Activated T-cell treated with anti-CD3 and anti-CD28 coated beads, Interleukin-2, amount 50 U/mL, for 72 hours (primary cell): ENCODE results near the gene PTBP1. TPM values are rescaled to one million over a fixed set of nuclear protein-coding genes. Genes with fewer than 3 reads are reported as not detected.

Experiments
- ATAC-seq, 2 donors: fragments of 150-1000 bp; cut with Tn5 transposase; replicated peaks in 1 of 2; 2 replicates each; pipeline ENCODE4 v1.10.0; 2021; ENCODE audit warnings: moderate library complexity in 2 of 2, mild to moderate bottlenecking in 1 of 2
- DNase-seq, 2 donors: peaks; one replicate each; pipeline ENCODE4 v3.0.0; 2021 to 2022; ENCODE audit warnings: mixed read lengths in 1 of 2
- H3K27ac Mint-ChIP-seq: one replicate; pipeline ENCODE4 v1.8.0; 2022; ENCODE audit warnings: mild to moderate bottlenecking, moderate library complexity, mixed read lengths
- H3K27me3 Mint-ChIP-seq: one replicate; pipeline ENCODE4 v1.8.0; 2022; ENCODE audit warnings: low read depth, mixed read lengths
- H3K36me3 Mint-ChIP-seq, 2 donors: one replicate each; pipeline ENCODE4 v1.8.0; 2022; ENCODE audit warnings: mixed read lengths in 2 of 2, mild to moderate bottlenecking in 1 of 2; ENCODE audit not compliant: insufficient read depth in 2 of 2
- H3K4me1 Mint-ChIP-seq: one replicate; pipeline ENCODE4 v1.8.0; 2022; ENCODE audit warnings: low read depth, mixed read lengths
- H3K4me3 Mint-ChIP-seq, 2 donors: one replicate each; pipeline ENCODE4 v1.8.0; 2022; ENCODE audit warnings: mild to moderate bottlenecking in 2 of 2, mixed read lengths in 2 of 2, moderate library complexity in 2 of 2
- H3K9me3 Mint-ChIP-seq, 2 donors: one replicate each; pipeline ENCODE4 v1.8.0; 2022; ENCODE audit warnings: mixed read lengths in 2 of 2
- total RNA-seq, 2 donors: library from RNA; stranded (reverse); gene quantifications; one replicate each; pipeline ENCODE4 v1.2.3, GENCODE V29; 2022

Gene PTBP1
- total RNA-seq, 2 donors from 2014 or later, result 515 to 611 TPM

DNA sequence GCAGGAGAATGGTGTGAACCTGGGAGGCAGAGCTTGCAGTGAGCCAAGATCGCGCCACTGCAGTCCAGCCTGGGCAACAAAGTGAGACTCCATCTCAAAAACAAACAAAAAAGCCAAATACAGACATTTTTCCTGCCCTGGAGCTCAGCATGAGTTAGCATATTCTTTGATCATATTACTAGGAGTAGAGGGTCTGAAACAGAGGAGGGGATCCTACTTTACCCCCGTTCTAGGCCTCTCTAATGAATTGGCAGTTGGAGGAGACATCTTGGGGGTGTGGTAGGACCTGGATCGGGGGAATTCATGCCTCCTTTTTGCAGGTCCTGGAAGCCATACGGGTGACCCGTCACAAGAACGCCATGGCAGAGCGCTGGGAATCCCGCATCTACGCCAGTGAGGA, 34.1 kb upstream of the PTBP1 start:
- peaks cover 8% of the 10 kb centered on the region for H3K27me3 Mint-ChIP-seq
- peaks cover 2 to 3% of the 10 kb centered on the region in 2 donors for H3K9me3 Mint-ChIP-seq
- no peaks in the 10 kb centered on the region for H3K4me1 Mint-ChIP-seq

DNA sequence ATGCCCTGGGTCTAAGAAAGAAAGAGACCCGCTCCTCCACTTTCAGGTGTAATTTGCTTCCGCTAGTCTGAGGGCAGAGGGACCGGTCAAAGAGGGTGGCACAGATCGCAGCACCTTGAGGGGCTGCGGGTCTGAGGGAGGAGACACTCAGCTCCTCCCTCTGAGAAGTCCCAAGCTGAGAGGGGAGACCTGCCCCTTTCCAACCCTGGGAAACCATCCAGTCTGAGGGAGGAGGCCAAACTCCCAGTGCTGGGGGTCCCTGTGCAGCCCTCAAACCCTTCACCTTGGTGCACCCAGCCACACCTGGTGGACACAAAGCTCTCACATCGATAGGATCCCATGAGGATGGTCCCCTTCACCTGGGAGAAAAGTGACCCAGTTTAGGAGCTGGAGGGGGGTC, 33.4 kb upstream of the PTBP1 start:
- Mint-ChIP-seq H3K4me1 (no peaks in the 10 kb centered on the region), H3K9me3 (peaks cover 2 to 3% of the 10 kb centered on the region in 2 donors), H3K36me3 (peaks cover 2 to 3% of the 10 kb centered on the region in 2 donors), H3K27ac (no peak overlapping the region), H3K27me3 (peaks cover 8% of the 10 kb centered on the region), H3K4me3 (no peak overlapping the region)
- DNase-seq (no peak), ATAC-seq (no peak)

More for the DNA sequence above, 34.1 kb upstream of the PTBP1 start:
- no peak overlapping the region for H3K27ac Mint-ChIP-seq
- ATAC-seq, result no peak
- peaks cover 3 to 4% of the 10 kb centered on the region in 2 donors for H3K36me3 Mint-ChIP-seq
- no peak for DNase-seq
- no peak overlapping the region for H3K4me3 Mint-ChIP-seq

GRCh38 chr19:764301-764700, 33.0 kb upstream of the PTBP1 start:
- no peak overlapping the region for H3K4me3 Mint-ChIP-seq
- peaks cover 2 to 3% of the 10 kb centered on the region in 2 donors for H3K9me3 Mint-ChIP-seq
- peaks cover 2 to 3% of the 10 kb centered on the region in 2 donors for H3K36me3 Mint-ChIP-seq
- H3K4me1 Mint-ChIP-seq, result no peaks in the 10 kb centered on the region
- H3K27ac Mint-ChIP-seq, result no peak overlapping the region
- peaks cover 8% of the 10 kb centered on the region for H3K27me3 Mint-ChIP-seq
- DNase-seq (no peak), ATAC-seq (no peak)

GRCh38 chr19:765179-765738, 32.0 kb upstream of the PTBP1 start:
- H3K4me3 Mint-ChIP-seq, result no peak overlapping the region

GRCh38 chr19:768424-768823, 28.8 kb upstream of the PTBP1 start:
- Mint-ChIP-seq H3K27ac (no peak overlapping the region), H3K36me3 (no peaks in the 10 kb centered on the region), H3K9me3 (no peaks in the 10 kb centered on the region), H3K4me1 (peaks cover 5% of the 10 kb centered on the region), H3K4me3 (no peak overlapping the region), H3K27me3 (peaks cover 8% of the 10 kb centered on the region)
- ATAC-seq (no peak), DNase-seq (no peak)

More at GRCh38 chr19:765179-765738, 32.0 kb upstream of the PTBP1 start:
- Mint-ChIP-seq H3K4me1 (peaks cover 1% of the 10 kb centered on the region), H3K27me3 (peaks cover 8% of the 10 kb centered on the region), H3K27ac (no peak overlapping the region), H3K36me3 (no peaks in the 10 kb centered on the region), H3K9me3 (peaks cover 0 to 2% of the 10 kb centered on the region in 2 donors)
- ATAC-seq, result no peak
- DNase-seq, result no peak

DNA sequence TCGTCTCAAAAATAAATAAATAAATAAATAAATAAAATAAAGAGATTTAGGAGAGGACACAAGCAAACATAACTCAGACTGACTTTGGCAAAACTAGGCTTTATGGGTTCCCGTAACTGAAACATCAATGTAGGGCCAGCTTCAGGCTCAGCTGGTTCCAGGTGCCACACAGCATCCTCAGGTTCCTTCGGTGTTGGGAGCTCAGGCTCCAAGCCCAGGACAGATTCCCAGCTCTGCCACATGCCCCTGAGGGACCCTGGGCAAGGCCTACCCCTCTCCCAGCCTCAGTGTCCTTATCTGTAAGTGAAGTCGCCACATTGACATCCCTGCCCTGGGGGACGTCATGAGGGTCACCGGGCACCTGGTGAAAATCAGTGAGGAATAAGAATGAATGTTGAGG, 27.6 kb upstream of the PTBP1 start:
- Mint-ChIP-seq H3K36me3 (no peaks in the 10 kb centered on the region), H3K27me3 (peaks cover 8% of the 10 kb centered on the region), H3K9me3 (no peaks in the 10 kb centered on the region), H3K4me1 (peaks cover 5% of the 10 kb centered on the region), H3K4me3 (no peak overlapping the region), H3K27ac (no peak overlapping the region)
- DNase-seq (no peak), ATAC-seq (no peak)

GRCh38 chr19:771332-771785, 25.9 kb upstream of the PTBP1 start:
- Mint-ChIP-seq H3K27me3 (peaks cover 8% of the 10 kb centered on the region), H3K36me3 (no peaks in the 10 kb centered on the region), H3K9me3 (no peaks in the 10 kb centered on the region), H3K27ac (no peak overlapping the region), H3K4me3 (no peak overlapping the region), H3K4me1 (peaks cover 5% of the 10 kb centered on the region)
- peak; percentile 14 to 42 for DNase-seq
- ATAC-seq, result peak in 1 of 2 donors; percentile 40

GRCh38 chr19:772063-772462, 25.2 kb upstream of the PTBP1 start:
- Mint-ChIP-seq H3K4me1 (peaks cover 5% of the 10 kb centered on the region), H3K9me3 (no peaks in the 10 kb centered on the region), H3K27me3 (peaks cover 3% of the 10 kb centered on the region), H3K27ac (no peak overlapping the region), H3K36me3 (no peaks in the 10 kb centered on the region), H3K4me3 (no peak overlapping the region)
- ATAC-seq (no peak), DNase-seq (no peak)

GRCh38 chr19:772730-773436, 24.4 kb upstream of the PTBP1 start:
- ATAC-seq, result no peak
- H3K4me1 Mint-ChIP-seq, result peaks cover 5% of the 10 kb centered on the region
- no peaks in the 10 kb centered on the region for H3K9me3 Mint-ChIP-seq
- H3K27me3 Mint-ChIP-seq, result no peaks in the 10 kb centered on the region
- no peak for DNase-seq
- H3K36me3 Mint-ChIP-seq, result no peaks in the 10 kb centered on the region
- H3K27ac Mint-ChIP-seq, result no peak overlapping the region
- H3K4me3 Mint-ChIP-seq, result no peak overlapping the region

- no peaks in the 10 kb centered on the region for H3K36me3 Mint-ChIP-seq
- no peaks in the 10 kb centered on the region for H3K9me3 Mint-ChIP-seq
- ATAC-seq (no peak), DNase-seq (no peak)
- no peaks in the 10 kb centered on the region for H3K4me1 Mint-ChIP-seq
- H3K27ac Mint-ChIP-seq, result no peak overlapping the region
- H3K4me3 Mint-ChIP-seq, result no peak overlapping the region
- H3K27me3 Mint-ChIP-seq, result no peaks in the 10 kb centered on the region
Observed at GRCh38 chr19:776549-776948, 20.7 kb upstream of the PTBP1 start.

DNA sequence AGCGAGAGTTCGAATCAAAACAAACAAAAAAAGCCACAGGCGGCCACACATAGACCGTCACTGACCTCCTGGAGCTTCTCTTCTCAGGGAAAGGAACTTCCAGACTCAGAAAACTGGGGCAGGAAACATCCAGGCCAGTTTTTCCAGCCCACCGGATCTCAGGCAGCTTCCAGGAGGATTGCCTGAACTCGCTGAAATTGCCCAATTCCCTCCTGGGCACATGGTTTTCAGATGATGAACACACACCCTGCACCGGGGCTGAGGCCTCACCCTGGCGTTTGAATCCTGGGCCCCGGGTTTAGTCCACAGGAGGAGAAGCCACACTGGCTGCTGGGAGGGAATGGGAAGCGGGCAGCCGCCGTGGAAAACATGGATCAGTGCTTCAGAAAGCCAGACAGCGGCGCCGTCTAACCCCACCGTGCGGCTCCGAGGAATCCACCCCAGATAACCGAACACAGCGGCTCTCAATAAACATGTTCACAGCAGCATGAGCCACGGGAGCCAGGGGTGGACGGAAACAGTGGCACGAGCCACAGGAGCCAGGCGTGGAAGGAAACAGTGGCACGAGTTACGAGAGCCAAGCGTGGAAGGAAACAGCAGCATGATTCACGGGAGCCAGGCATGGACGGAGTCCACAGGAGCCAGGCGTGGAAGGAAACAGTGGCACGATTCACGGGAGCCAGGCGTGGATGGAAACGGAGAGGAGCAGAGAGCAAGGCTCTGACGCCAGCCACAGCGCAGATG, 18.2 kb upstream of the PTBP1 start:
- DNase-seq (no peak), ATAC-seq (no peak)
- Mint-ChIP-seq H3K27ac (no peak overlapping the region), H3K9me3 (no peaks in the 10 kb centered on the region), H3K36me3 (no peaks in the 10 kb centered on the region), H3K27me3 (no peaks in the 10 kb centered on the region), H3K4me1 (no peaks in the 10 kb centered on the region), H3K4me3 (no peak overlapping the region)

DNA sequence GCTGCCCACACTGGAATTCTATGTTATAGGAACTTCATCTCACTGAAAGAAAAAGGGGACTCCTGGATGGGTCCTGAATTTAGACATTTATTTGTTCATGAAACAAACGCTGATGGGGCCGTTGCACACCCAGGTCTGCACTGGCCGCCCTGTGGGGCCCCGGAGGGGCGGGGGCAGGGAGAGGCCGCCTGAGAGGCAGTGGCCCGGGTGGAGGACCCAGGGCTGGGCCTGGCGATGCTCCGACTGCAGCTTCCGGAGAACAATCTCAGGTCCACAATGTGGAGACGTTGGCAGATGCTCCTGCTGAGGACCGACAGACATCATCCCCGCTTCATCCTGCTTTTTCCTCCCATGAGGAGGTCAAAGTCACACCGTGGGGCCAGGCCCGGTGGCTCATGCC, 16.3 kb upstream of the PTBP1 start:
- H3K27me3 Mint-ChIP-seq, result no peaks in the 10 kb centered on the region

GRCh38 chr19:781800-782184, 15.5 kb upstream of the PTBP1 start:
- Mint-ChIP-seq H3K27ac (no peak overlapping the region), H3K36me3 (no peaks in the 10 kb centered on the region), H3K4me1 (no peaks in the 10 kb centered on the region), H3K4me3 (no peak overlapping the region), H3K27me3 (no peaks in the 10 kb centered on the region), H3K9me3 (no peaks in the 10 kb centered on the region)
- ATAC-seq (no peak), DNase-seq (no peak)

More for the DNA sequence above, 16.3 kb upstream of the PTBP1 start:
- Mint-ChIP-seq H3K36me3 (no peaks in the 10 kb centered on the region), H3K9me3 (no peaks in the 10 kb centered on the region), H3K4me1 (no peaks in the 10 kb centered on the region), H3K4me3 (no peak overlapping the region), H3K27ac (no peak overlapping the region)
- ATAC-seq (no peak), DNase-seq (no peak)
